Panc1 (cell line): ENCODE data around the gene NT5C. TPM values are rescaled to one million over a fixed set of nuclear protein-coding genes. Genes with fewer than 3 reads are reported as not detected.
A peak's percentile ranks its signal among the peaks of the same experiment; 100 is the strongest.

Source experiments
- ATAC-seq: fragments of 200-7000 bp; cut with Tn5 transposase; 2 replicates; pipeline ENCODE4 v1.9.1; 2020; ENCODE audit warnings: mild to moderate bottlenecking, moderate library complexity
- Bru-seq: library from RNA; stranded (reverse); fragments of 400-500 nt; gene quantifications from one replicate; lab custom pipeline; 2021; lab: Mats Ljungman, UMichigan
- BruChase-seq, 2 experiments: library from RNA; stranded (reverse); fragments of 400-500 nt; gene quantifications; one replicate each; lab custom pipeline; 2021; lab: Mats Ljungman, UMichigan
- BruUV-seq: library from RNA; stranded (reverse); fragments of 400-500 nt; replicated peaks from 2 replicates; lab custom pipeline; 2021; lab: Mats Ljungman, UMichigan
- CTCF ChIA-PET: fragments of 300-600 bp; sonication (Branson Sonifier 250); formaldehyde crosslinking; loops from one replicate; lab custom pipeline; 2022; ENCODE audit warnings: antibody characterized with exemption; lab: Charles Lee
- POLR2A ChIA-PET: fragments of 300-600 bp; sonication (Branson Sonifier 250); formaldehyde crosslinking; loops from one replicate; lab custom pipeline; 2022; ENCODE audit warnings: antibody characterized with exemption; lab: Charles Lee
- DNase-seq: peaks from one replicate; pipeline ENCODE4 v3.0.0-alpha.2; 2010; ENCODE audit warnings: low read depth, low spot score
- H3K27ac ChIP-seq: 2 replicates; pipeline ENCODE4 v1.5.1; 2011; ENCODE audit warnings: mild to moderate bottlenecking, low read length, inconsistent platforms
- H3K27me3 ChIP-seq: fragments of 200-500 bp; sonication (Bioruptor generic); 2 replicates; pipeline ENCODE4 v1.6.0; 2014; ENCODE audit warnings: low read length, inconsistent platforms; ENCODE audit not compliant: control insufficient read depth, insufficient read depth
- H3K36me3 ChIP-seq: fragments of 200-500 bp; sonication (Bioruptor generic); 2 replicates; pipeline ENCODE4 v1.5.1; 2014; ENCODE audit warnings: inconsistent platforms, mild to moderate bottlenecking, low read length, moderate library complexity; ENCODE audit not compliant: control insufficient read depth, insufficient read depth
- H3K4me1 ChIP-seq: 2 replicates; pipeline ENCODE4 v1.5.1; 2011; ENCODE audit warnings: inconsistent platforms, mild to moderate bottlenecking, low read length, moderate library complexity; ENCODE audit not compliant: control insufficient read depth, insufficient read depth
- H3K4me3 ChIP-seq, 2 experiments: 2 replicates each; pipeline ENCODE4 v1.5.1; 2011 to 2012; ENCODE audit warnings: low read depth in 2 of 2, low read length in 2 of 2, mild to moderate bottlenecking in 2 of 2, inconsistent platforms in 1 of 2, moderate library complexity in 1 of 2
- H3K9me3 ChIP-seq: fragments of 200-500 bp; sonication (Bioruptor generic); 2 replicates; pipeline ENCODE4 v1.5.1; 2014; ENCODE audit warnings: low read depth, mild to moderate bottlenecking, inconsistent platforms, low read length, moderate library complexity; ENCODE audit not compliant: control insufficient read depth, insufficient read depth
- POLR2AphosphoS5 ChIP-seq: IDR thresholded peaks from 2 replicates; pipeline ENCODE4 v1.6.1; 2012; ENCODE audit warnings: mild to moderate bottlenecking, low read depth, low read length, moderate library complexity
- REST ChIP-seq, 2 experiments: IDR thresholded peaks; 2 replicates each; pipeline ENCODE4 v1.6.1; 2011 to 2012; ENCODE audit warnings: low read depth in 2 of 2, control low read depth in 1 of 2, low read length in 1 of 2, mild to moderate bottlenecking in 1 of 2, moderate library complexity in 1 of 2; ENCODE audit not compliant: insufficient read depth in 1 of 2
- SIN3A ChIP-seq: IDR thresholded peaks from 2 replicates; pipeline ENCODE4 v1.6.1; 2012; ENCODE audit warnings: low read depth, mild to moderate bottlenecking, low read length, moderate library complexity, borderline replicate concordance; ENCODE audit not compliant: insufficient read depth
- TCF7L2 ChIP-seq: IDR thresholded peaks from 2 replicates; pipeline ENCODE4 v1.6.1; 2011; ENCODE audit warnings: mild to moderate bottlenecking, low read depth, low read length, inconsistent platforms
- in situ Hi-C: cut with HindIII; loops from 2 replicates; pipeline ENCODE4 v1.10.0; 2016; ENCODE audit warnings: low sequenced_read_pairs, low pct_unique_long_range_greater_than_20kb
- intact Hi-C: fragments of 100-400 bp; cut with micrococcal nuclease; formaldehyde crosslinking; loops from one replicate; pipeline ENCODE4 v1.10.0; 2022; ENCODE audit not compliant: unreplicated experiment
- long read RNA-seq: library from polyadenylated mRNA; unstranded; transcript quantifications from one replicate; pipeline ENCODE4 v2.0.0, GENCODE V29; 2021; ENCODE audit not compliant: unreplicated experiment
- polyA plus RNA-seq: library from polyadenylated mRNA; unstranded; fragments of >200 nt; gene quantifications from one replicate; pipeline ENCODE4 v1.2.1, GENCODE V29; 2012; ENCODE audit warnings: missing spikeins; ENCODE audit not compliant: insufficient read length
- total RNA-seq: library from RNA; stranded (reverse); gene quantifications from one replicate; pipeline ENCODE4 v1.2.1, GENCODE V29; 2021; ENCODE audit not compliant: unreplicated experiment
- TF ChIP-seq, protein P1 (sequence below): fragments of 450-650 bp; IDR thresholded peaks from 2 replicates; pipeline ENCODE4 v1.5.1; 2017; ENCODE audit warnings: mild to moderate bottlenecking

The NT5C gene
- total RNA-seq (63.4 TPM), Bru-seq, nascent RNA (percentile 85 among the genes with signal in this experiment), BruChase-seq, experiment 1, labeled RNA remaining after a 2-hour chase (percentile 86 among the genes with signal in this experiment), BruChase-seq, experiment 2, labeled RNA remaining after a 6-hour chase (percentile 82 among the genes with signal in this experiment)
- 82.5 TPM for polyA plus RNA-seq
- long read RNA-seq, transcript NT5C-214 (2 exons, 503 nt): major isoform, 12 of 123 reads
- long read RNA-seq, transcript NT5C-201 (5 exons, 954 nt): major isoform, 12 of 123 reads
- long read RNA-seq, transcript NT5C-213 (3 exons, 1,315 nt): minor isoform, 7 of 123 reads
- long read RNA-seq, transcript NT5C-212 (4 exons, 921 nt): minor isoform, 6 of 123 reads
- long read RNA-seq, partial matches to known transcripts: 6 of 123 reads
- long read RNA-seq, other reads (novel, unspliced or antisense): 75 of 123 reads

- ChIA-PET CTCF (interaction anchor here (0.6 to 2.8 kb wide), 5 partner anchors 17 to 70 kb away, joined by 3 to 12 read pairs (median 4); no protein-coding TSS in a partner anchor), POLR2A (interaction anchor here (0.6 to 1.2 kb wide), 3 partner anchors 13 to 113 kb away, joined by 3 read pairs; no protein-coding TSS in a partner anchor)
- ATAC-seq: peak; percentile 87
- no peak for DNase-seq
- Histone ChIP-seq H3K4me1 (peaks cover 24% of the 10 kb centered on the region), H3K36me3 (peaks cover 3% of the 10 kb centered on the region; the same call in 1 of the 2 replicates), H3K4me3 (peak within 1 kb of the TSS; percentile 72 to 83), H3K27ac (peak within 1 kb of the TSS; percentile 93), H3K27me3 (no peaks in the 10 kb centered on the region), H3K9me3 (no peaks in the 10 kb centered on the region)
- no TSS peak for BruUV-seq
- TF ChIP-seq TCF7L2: peak; percentile 52
- no peak; a peak in 1 of 4 replicates for TF ChIP-seq REST (IDR thresholded peaks at IDR 0.05; ENCODE audit: insufficient read depth in 1 of 2, low read depth in 2 of 2, low read length in 1 of 2)
- TF ChIP-seq, protein P1, sequence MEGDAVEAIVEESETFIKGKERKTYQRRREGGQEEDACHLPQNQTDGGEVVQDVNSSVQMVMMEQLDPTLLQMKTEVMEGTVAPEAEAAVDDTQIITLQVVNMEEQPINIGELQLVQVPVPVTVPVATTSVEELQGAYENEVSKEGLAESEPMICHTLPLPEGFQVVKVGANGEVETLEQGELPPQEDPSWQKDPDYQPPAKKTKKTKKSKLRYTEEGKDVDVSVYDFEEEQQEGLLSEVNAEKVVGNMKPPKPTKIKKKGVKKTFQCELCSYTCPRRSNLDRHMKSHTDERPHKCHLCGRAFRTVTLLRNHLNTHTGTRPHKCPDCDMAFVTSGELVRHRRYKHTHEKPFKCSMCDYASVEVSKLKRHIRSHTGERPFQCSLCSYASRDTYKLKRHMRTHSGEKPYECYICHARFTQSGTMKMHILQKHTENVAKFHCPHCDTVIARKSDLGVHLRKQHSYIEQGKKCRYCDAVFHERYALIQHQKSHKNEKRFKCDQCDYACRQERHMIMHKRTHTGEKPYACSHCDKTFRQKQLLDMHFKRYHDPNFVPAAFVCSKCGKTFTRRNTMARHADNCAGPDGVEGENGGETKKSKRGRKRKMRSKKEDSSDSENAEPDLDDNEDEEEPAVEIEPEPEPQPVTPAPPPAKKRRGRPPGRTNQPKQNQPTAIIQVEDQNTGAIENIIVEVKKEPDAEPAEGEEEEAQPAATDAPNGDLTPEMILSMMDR: peak; percentile 89
- TF ChIP-seq POLR2AphosphoS5: peak; percentile 95
- TF ChIP-seq SIN3A: peak; percentile 90; the same call in 1 of the 2 replicates
- in situ Hi-C loops: no loop called here
- intact Hi-C loops: no loop called here
These were observed at the start of gene NT5C for GRCh38 chr17:75131278-75132017. NT5C (minus strand) TSS chr17:75131742; CDS start chr17:75131707, 35 bp downstream.

DNA sequence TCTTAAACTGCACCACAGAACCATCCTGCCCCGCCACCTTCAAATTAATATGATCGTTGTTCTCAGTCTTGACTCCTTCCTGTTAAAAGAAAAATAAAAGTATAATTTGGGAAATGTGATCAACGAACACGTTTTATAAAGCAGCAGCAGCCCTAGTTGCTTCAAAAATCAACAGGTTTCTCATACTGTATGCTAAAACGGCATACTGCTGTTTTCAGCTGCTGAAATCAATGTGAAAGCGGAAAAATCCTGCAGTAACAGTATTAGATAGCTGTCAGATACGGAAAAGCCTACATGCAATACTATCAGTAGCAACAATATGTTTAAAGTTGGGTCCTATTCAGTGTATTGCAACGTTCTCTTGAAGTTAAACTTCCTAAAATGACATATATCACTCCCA lies 49.6 kb upstream of the NT5C start:
- Histone ChIP-seq H3K27me3 (no peaks in the 10 kb centered on the region), H3K36me3 (peaks cover 18% of the 10 kb centered on the region), H3K4me3 (peak overlapping the region; percentile 88 to 98), H3K9me3 (no peaks in the 10 kb centered on the region), H3K27ac (peak overlapping the region; percentile 90), H3K4me1 (no peaks in the 10 kb centered on the region; the same call in 1 of the 2 replicates)
- no peak for DNase-seq
- in situ Hi-C loops (no loop called here), intact Hi-C loops (no loop called here)
- TF ChIP-seq SIN3A: no peak
- TF ChIP-seq TCF7L2: no peak
- no peak for TF ChIP-seq POLR2AphosphoS5
- no peak for TF ChIP-seq REST (IDR thresholded peaks at IDR 0.05; ENCODE audit: insufficient read depth in 1 of 2, low read depth in 2 of 2, low read length in 1 of 2)
- TF ChIP-seq, protein P1: no peak
- ATAC-seq: no peak
- ChIA-PET CTCF (interaction anchor here (1.0 to 1.5 kb wide), 2 partner anchors 9 to 67 kb away, joined by 3 to 4 read pairs; no protein-coding TSS in a partner anchor), POLR2A (interaction anchor here (0.8 kb wide), 1 partner anchor 10 kb away, joined by 3 read pairs; no protein-coding TSS in a partner anchor)
- BruUV-seq: TSS peak; percentile 79
